HCT116 (cell line): ENCODE results near the gene SLC25A30. TPM values are rescaled to one million over a fixed set of nuclear protein-coding genes. Genes with fewer than 3 reads are reported as not detected.
"Not testable (repeated sequence)": the region's sequence is repeated elsewhere in the genome, so short reads cannot be mapped to it uniquely, and the experiment has no call there.

Experiments
- ATAC-seq: fragments of 200-7000 bp; cut with Tn5 transposase; 2 replicates; pipeline ENCODE4 v1.9.1; 2020; ENCODE audit warnings: mild to moderate bottlenecking, moderate library complexity
- BruUV-seq: library from RNA; stranded (reverse); fragments of 400-500 nt; replicated peaks from 2 replicates; lab custom pipeline; 2021; lab: Mats Ljungman, UMichigan
- CTCF ChIA-PET: fragments of 300-600 bp; sonication (Branson Sonifier 250); formaldehyde crosslinking; loops from one replicate; lab custom pipeline; 2021; ENCODE audit warnings: antibody characterized with exemption; lab: Charles Lee
- POLR2A ChIA-PET: fragments of 300-600, 350-600 bp; sonication (Branson Sonifier 250); formaldehyde crosslinking; loops from one replicate; lab custom pipeline; 2021; ENCODE audit warnings: antibody characterized with exemption; lab: Charles Lee
- RAD21 ChIA-PET, 2 experiments: fragments of 300-600 bp; sonication (Branson Sonifier 250); formaldehyde crosslinking; loops; one replicate each; lab custom pipeline; 2023; ENCODE audit warnings: low total read pairs in 2 of 2; ENCODE audit not compliant: uncharacterized antibody in 2 of 2, unreplicated experiment in 2 of 2, low non-redundant PET in 1 of 2; lab: Charles Lee
- DNase-seq: peaks from one replicate; pipeline ENCODE4 v3.0.0-alpha.2; 2010; ENCODE audit warnings: low read depth, low spot score
- H2AFZ ChIP-seq: fragments of 200-600 bp; shearing (Covaris generic), sonication (generic); 2 replicates; pipeline ENCODE4 v1.6.1; 2017; ENCODE audit warnings: low read depth, mixed run types, mixed read lengths, antibody characterized with exemption, low read length; ENCODE audit not compliant: poor library complexity, severe bottlenecking
- H3K27ac ChIP-seq: 2 replicates; pipeline ENCODE4 v1.5.1; 2012; ENCODE audit warnings: low read depth, low read length
- H3K27me3 ChIP-seq: fragments of 200-600 bp; sonication (generic); 2 replicates; pipeline ENCODE4 v1.6.1; 2016; ENCODE audit warnings: mixed run types, low read length, mixed read lengths; ENCODE audit not compliant: insufficient read depth
- H3K36me3 ChIP-seq, 2 experiments: fragments of 200-500 bp in 1 of 2; fragments of 200-600 bp in 1 of 2; sonication (Bioruptor generic) in 1 of 2; sonication (generic) in 1 of 2; 2 replicates each; pipeline versions ENCODE4 v1.5.1 to v1.6.1; 2014 to 2016; ENCODE audit warnings: low read length in 2 of 2, inconsistent platforms in 1 of 2, mixed read lengths in 1 of 2, mixed run types in 1 of 2; ENCODE audit not compliant: insufficient read depth in 2 of 2, control insufficient read depth in 1 of 2
- H3K4me1 ChIP-seq, 2 experiments: fragments of 200-600 bp in 1 of 2; sonication (generic) in 1 of 2; 2 replicates each; pipeline versions ENCODE4 v1.5.1 to v1.6.1; 2012 to 2017; ENCODE audit warnings: low read length in 2 of 2, inconsistent platforms in 1 of 2, mild to moderate bottlenecking in 1 of 2, mixed read lengths in 1 of 2, mixed run types in 1 of 2, moderate library complexity in 1 of 2; ENCODE audit not compliant: insufficient read depth in 2 of 2, control insufficient read depth in 1 of 2
- H3K4me2 ChIP-seq: fragments of 200-600 bp; sonication (generic); 2 replicates; pipeline ENCODE4 v1.6.1; 2017; ENCODE audit warnings: mixed run types, low read length, mixed read lengths
- H3K4me3 ChIP-seq, 2 experiments: fragments of 200-600 bp in 1 of 2; sonication (generic) in 1 of 2; replicated peaks in 1 of 2; 2 replicates each; pipeline ENCODE4 v1.5.1; 2011 to 2016; ENCODE audit warnings: low read length in 2 of 2, control low read depth in 1 of 2, low read depth in 1 of 2, mild to moderate bottlenecking in 1 of 2, mixed read lengths in 1 of 2, mixed run types in 1 of 2
- H3K79me2 ChIP-seq: fragments of 200-600 bp; sonication (generic); 2 replicates; pipeline ENCODE4 v1.6.1; 2017; ENCODE audit warnings: mild to moderate bottlenecking, mixed run types, low read length, moderate library complexity, mixed read lengths; ENCODE audit not compliant: insufficient read depth
- H3K9ac ChIP-seq: fragments of 200-600 bp; sonication (generic); 2 replicates; pipeline ENCODE4 v1.6.1; 2016; ENCODE audit warnings: low read length, mixed read lengths
- H3K9me2 ChIP-seq: fragments of 200-600 bp; sonication (generic), shearing (Covaris generic); 2 replicates; pipeline ENCODE4 v1.6.1; 2017; ENCODE audit warnings: mixed run types, mild to moderate bottlenecking, moderate library complexity; ENCODE audit not compliant: insufficient read depth
- H3K9me3 ChIP-seq, 2 experiments: fragments of 200-500 bp in 1 of 2; fragments of 200-600 bp in 1 of 2; sonication (Bioruptor generic) in 1 of 2; sonication (generic) in 1 of 2; 2 replicates each; pipeline ENCODE4 v1.6.1; 2014 to 2017; ENCODE audit warnings: low read length in 2 of 2, mixed read lengths in 2 of 2, inconsistent platforms in 1 of 2, low read depth in 1 of 2, mild to moderate bottlenecking in 1 of 2, mixed run types in 1 of 2, moderate library complexity in 1 of 2; ENCODE audit not compliant: control insufficient read depth in 1 of 2, insufficient read depth in 1 of 2
- H4K20me1 ChIP-seq: fragments of 200-600 bp; sonication (generic), shearing (Covaris generic); 2 replicates; pipeline ENCODE4 v1.6.1; 2017; ENCODE audit warnings: mixed run types, mild to moderate bottlenecking, moderate library complexity; ENCODE audit not compliant: insufficient read depth
- CBX3 ChIP-seq: IDR thresholded peaks from 2 replicates; pipeline ENCODE4 v1.6.1; 2012; ENCODE audit warnings: low read depth
- ELF1 ChIP-seq: IDR thresholded peaks from 2 replicates; pipeline ENCODE4 v1.6.1; 2012; ENCODE audit warnings: low read depth, borderline replicate concordance
- EZH2phosphoT487 ChIP-seq: fragments of 200-600 bp; IDR thresholded peaks from 2 replicates; pipeline ENCODE4 v1.6.1; 2018; ENCODE audit warnings: antibody characterized with exemption, borderline replicate concordance
- POLR2A ChIP-seq: IDR thresholded peaks from 2 replicates; pipeline ENCODE4 v1.7.0; 2011; ENCODE audit warnings: borderline replicate concordance; ENCODE audit not compliant: insufficient read depth, insufficient read length; ENCODE audit errors: extremely low read depth
- POLR2AphosphoS5 ChIP-seq: IDR thresholded peaks from 2 replicates; pipeline ENCODE4 v1.6.1; 2011; ENCODE audit warnings: mild to moderate bottlenecking, low read depth, low read length, moderate library complexity
- RAD21 ChIP-seq: IDR thresholded peaks from 2 replicates; pipeline ENCODE4 v1.6.1; 2012; ENCODE audit warnings: low read depth, mild to moderate bottlenecking
- SP1 ChIP-seq: IDR thresholded peaks from 2 replicates; pipeline ENCODE4 v1.6.1; 2012; ENCODE audit warnings: low read depth
- SRF ChIP-seq: IDR thresholded peaks from 2 replicates; pipeline ENCODE4 v1.6.1; 2012; ENCODE audit warnings: low read depth
- ZFX ChIP-seq: fragments of 450-650 bp; IDR thresholded peaks from 2 replicates; pipeline ENCODE4 v1.6.1; 2017
- intact Hi-C: fragments of 100-400 bp; cut with micrococcal nuclease; formaldehyde crosslinking; loops from 2 replicates; pipeline ENCODE4 v1.10.0; 2022
- total RNA-seq: library from RNA; stranded (reverse); gene quantifications from one replicate; pipeline ENCODE4 v1.2.1, GENCODE V29; 2021; ENCODE audit not compliant: unreplicated experiment
- TF ChIP-seq, protein P1 (sequence below): IDR thresholded peaks from 2 replicates; pipeline ENCODE4 v1.6.1; 2012
- TF ChIP-seq, protein P2 (sequence below): IDR thresholded peaks from 2 replicates; pipeline ENCODE4 v1.6.1; 2011; ENCODE audit warnings: mild to moderate bottlenecking, low read length, moderate library complexity; ENCODE audit not compliant: insufficient replicate concordance; ENCODE audit errors: extremely low read depth

Gene SLC25A30
- total RNA-seq, 1 experiment from 2014 or later: 29.2 TPM

DNA sequence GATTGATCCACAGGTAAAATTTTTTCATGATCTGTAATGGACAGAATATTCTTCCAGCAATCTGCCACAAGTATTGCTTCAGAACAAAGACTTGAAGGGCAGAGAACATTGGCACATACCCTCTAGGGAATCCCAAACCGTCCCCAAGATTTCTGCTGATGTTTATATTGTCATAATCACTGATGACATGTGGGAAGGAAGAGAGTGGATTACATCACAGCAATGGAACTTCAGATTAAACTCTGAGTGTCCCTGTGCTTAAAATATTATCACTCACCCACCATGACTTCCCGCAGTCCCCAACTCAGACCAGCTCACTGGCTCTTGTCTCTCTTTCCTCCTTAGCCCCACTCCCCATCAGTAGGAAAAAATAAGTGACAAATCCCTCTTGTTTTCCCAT is 68.7 kb downstream of the SLC25A30 start:
- H4K20me1 ChIP-seq: no peaks in the 10 kb centered on the region
- no peaks in the 10 kb centered on the region for H3K9me2 ChIP-seq
- BruUV-seq: no TSS peak
- ATAC-seq (no peak), DNase-seq (no peak)
- H3K27ac ChIP-seq: no peak overlapping the region
- no peak overlapping the region for H2AFZ ChIP-seq
- ChIA-PET CTCF (no interaction called here), POLR2A (interaction anchor here (0.7 to 2.7 kb wide), 2 partner anchors 8 to 17 kb away, joined by 3 to 6 read pairs; no protein-coding TSS in a partner anchor), RAD21 (no interaction called here)
- no peaks in the 10 kb centered on the region for H3K27me3 ChIP-seq
- H3K9ac ChIP-seq: no peak overlapping the region
- no peak overlapping the region for H3K4me3 ChIP-seq
- intact Hi-C loops: no loop called here
- TF ChIP-seq CBX3 (no peak), EZH2phosphoT487 (no peak), SP1 (no peak), RAD21 (no peak), ZFX (no peak), ELF1 (no peak), POLR2AphosphoS5 (no peak), SRF (no peak), POLR2A (no peak)
- TF ChIP-seq, protein P1, sequence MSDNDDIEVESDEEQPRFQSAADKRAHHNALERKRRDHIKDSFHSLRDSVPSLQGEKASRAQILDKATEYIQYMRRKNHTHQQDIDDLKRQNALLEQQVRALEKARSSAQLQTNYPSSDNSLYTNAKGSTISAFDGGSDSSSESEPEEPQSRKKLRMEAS: no peak
- TF ChIP-seq, protein P2, sequence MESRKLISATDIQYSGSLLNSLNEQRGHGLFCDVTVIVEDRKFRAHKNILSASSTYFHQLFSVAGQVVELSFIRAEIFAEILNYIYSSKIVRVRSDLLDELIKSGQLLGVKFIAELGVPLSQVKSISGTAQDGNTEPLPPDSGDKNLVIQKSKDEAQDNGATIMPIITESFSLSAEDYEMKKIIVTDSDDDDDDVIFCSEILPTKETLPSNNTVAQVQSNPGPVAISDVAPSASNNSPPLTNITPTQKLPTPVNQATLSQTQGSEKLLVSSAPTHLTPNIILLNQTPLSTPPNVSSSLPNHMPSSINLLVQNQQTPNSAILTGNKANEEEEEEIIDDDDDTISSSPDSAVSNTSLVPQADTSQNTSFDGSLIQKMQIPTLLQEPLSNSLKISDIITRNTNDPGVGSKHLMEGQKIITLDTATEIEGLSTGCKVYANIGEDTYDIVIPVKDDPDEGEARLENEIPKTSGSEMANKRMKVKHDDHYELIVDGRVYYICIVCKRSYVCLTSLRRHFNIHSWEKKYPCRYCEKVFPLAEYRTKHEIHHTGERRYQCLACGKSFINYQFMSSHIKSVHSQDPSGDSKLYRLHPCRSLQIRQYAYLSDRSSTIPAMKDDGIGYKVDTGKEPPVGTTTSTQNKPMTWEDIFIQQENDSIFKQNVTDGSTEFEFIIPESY: no peak
- no peak overlapping the region for H3K4me2 ChIP-seq
- H3K36me3 ChIP-seq: peaks cover 16 to 19% of the 10 kb centered on the region in 2 experiments
- peaks cover 0 to 13% of the 10 kb centered on the region in 2 experiments; a peak in 2 of 4 replicates for H3K4me1 ChIP-seq
- peaks cover 5% of the 10 kb centered on the region; the same call in 1 of the 2 replicates for H3K79me2 ChIP-seq
- no peaks in the 10 kb centered on the region for H3K9me3 ChIP-seq

DNA sequence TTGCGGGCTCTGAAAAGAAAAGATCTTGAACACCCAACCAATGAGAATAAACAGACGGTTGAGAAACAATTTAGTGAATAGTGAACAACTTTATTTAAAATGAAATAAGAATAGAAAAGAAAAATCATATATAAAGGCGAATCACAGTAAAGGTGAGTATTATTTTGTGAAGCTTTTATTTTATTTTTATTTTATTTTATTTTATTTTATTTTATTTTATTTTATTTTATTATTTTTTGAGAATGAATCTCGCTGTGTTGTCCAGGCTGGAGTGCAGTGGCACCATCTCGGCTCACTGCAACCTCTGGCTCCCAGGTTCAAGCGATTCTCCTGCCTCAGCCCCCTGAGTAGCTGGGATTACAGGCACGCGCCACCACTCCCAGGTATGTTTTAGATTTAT is 74.1 kb downstream of the SLC25A30 start:
- Histone ChIP-seq H4K20me1 (peaks cover 12% of the 10 kb centered on the region), H3K36me3 (peaks cover 17 to 21% of the 10 kb centered on the region in 2 experiments), H3K79me2 (peaks cover 42% of the 10 kb centered on the region), H3K4me1 (peaks cover 12 to 18% of the 10 kb centered on the region in 2 experiments)
- H3K27ac ChIP-seq, H3K27me3 ChIP-seq, H3K4me2 ChIP-seq, H3K4me3 ChIP-seq, DNase-seq, ATAC-seq, intact Hi-C loops, CTCF ChIA-PET, BruUV-seq, H3K9me3 ChIP-seq, POLR2A ChIA-PET, H3K9me2 ChIP-seq, H2AFZ ChIP-seq, H3K9ac ChIP-seq, RAD21 ChIA-PET: not testable (repeated sequence)
